ENCODE results near the gene SLC7A7. TPM values are rescaled to one million over a fixed set of nuclear protein-coding genes. Genes with fewer than 3 reads are reported as not detected.

The SLC7A7 gene
- total and polyA plus RNA-seq, 9 donors = 15.8 to 59.3 (median 28.4) TPM

GRCh38 chr14:22844221-22845102, 29.2 kb upstream of the SLC7A7 start:
- 82% methylated on average over 17 of the region's 22 CpGs for WGBS (ENCODE audit: insufficient coverage)

GRCh38 chr14:22843123-22843925, 28.1 kb upstream of the SLC7A7 start:
- Histone ChIP-seq H3K27me3 (ENCODE audit: control insufficient read depth, insufficient read depth, low read length) (no peaks in the 10 kb centered on the region), H3K9me3 (replicated peaks; ENCODE audit: control insufficient read depth, low read depth, low read length) (no peaks in the 10 kb centered on the region), H3K27ac (ENCODE audit: low read length) (no peak overlapping the region), H3K4me1 (ENCODE audit: control insufficient read depth, insufficient read depth, low read length) (peaks cover 45% of the 10 kb centered on the region), H3K4me3 (ENCODE audit: low read length) (no peak overlapping the region), H3K36me3 (ENCODE audit: control insufficient read depth, insufficient read depth, low read length) (peaks cover 68% of the 10 kb centered on the region)
- DNase-seq = no peak
- WGBS (ENCODE audit: insufficient coverage) = 86% methylated on average over 13 of the region's 21 CpGs

More at GRCh38 chr14:22844221-22845102, 29.2 kb upstream of the SLC7A7 start:
- no peaks in the 10 kb centered on the region for H3K9me3 ChIP-seq (replicated peaks; ENCODE audit: control insufficient read depth, low read depth, low read length)
- H3K36me3 ChIP-seq (ENCODE audit: control insufficient read depth, insufficient read depth, low read length) = peaks cover 62% of the 10 kb centered on the region
- peaks cover 45% of the 10 kb centered on the region for H3K4me1 ChIP-seq (ENCODE audit: control insufficient read depth, insufficient read depth, low read length)
- DNase-seq = no peak
- H3K27ac ChIP-seq (ENCODE audit: low read length) = peak overlapping the region; percentile 30
- H3K27me3 ChIP-seq (ENCODE audit: control insufficient read depth, insufficient read depth, low read length) = no peaks in the 10 kb centered on the region
- H3K4me3 ChIP-seq (ENCODE audit: low read length) = no peak overlapping the region

- no peak overlapping the region for H3K27ac ChIP-seq (ENCODE audit: low read length)
- peaks cover 39% of the 10 kb centered on the region for H3K4me1 ChIP-seq (ENCODE audit: control insufficient read depth, insufficient read depth, low read length)
- peaks cover 68% of the 10 kb centered on the region for H3K36me3 ChIP-seq (ENCODE audit: control insufficient read depth, insufficient read depth, low read length)
- no peaks in the 10 kb centered on the region for H3K27me3 ChIP-seq (ENCODE audit: control insufficient read depth, insufficient read depth, low read length)
- WGBS (ENCODE audit: insufficient coverage) = 88% methylated on average over 22 of the region's 28 CpGs
- no peak for DNase-seq
- H3K4me3 ChIP-seq (ENCODE audit: low read length) = no peak overlapping the region
- no peaks in the 10 kb centered on the region for H3K9me3 ChIP-seq (replicated peaks; ENCODE audit: control insufficient read depth, low read depth, low read length)
These were observed 27.2 kb upstream of the SLC7A7 start for GRCh38 chr14:22842211-22843122.

GRCh38 chr14:22841769-22842168, 26.5 kb upstream of the SLC7A7 start:
- Histone ChIP-seq H3K27ac (ENCODE audit: low read length) (no peak overlapping the region), H3K4me1 (ENCODE audit: control insufficient read depth, insufficient read depth, low read length) (peaks cover 34% of the 10 kb centered on the region), H3K9me3 (replicated peaks; ENCODE audit: control insufficient read depth, low read depth, low read length) (no peaks in the 10 kb centered on the region), H3K4me3 (ENCODE audit: low read length) (no peak overlapping the region), H3K27me3 (ENCODE audit: control insufficient read depth, insufficient read depth, low read length) (no peaks in the 10 kb centered on the region), H3K36me3 (ENCODE audit: control insufficient read depth, insufficient read depth, low read length) (peaks cover 66% of the 10 kb centered on the region)
- 97% methylated on average over 6 of the region's 8 CpGs for WGBS (ENCODE audit: insufficient coverage)
- DNase-seq = no peak

- peaks cover 61% of the 10 kb centered on the region for H3K36me3 ChIP-seq (ENCODE audit: control insufficient read depth, insufficient read depth, low read length)
- no peak overlapping the region for H3K27ac ChIP-seq (ENCODE audit: low read length)
- H3K9me3 ChIP-seq (replicated peaks; ENCODE audit: control insufficient read depth, low read depth, low read length) = no peaks in the 10 kb centered on the region
- no peak overlapping the region for H3K4me3 ChIP-seq (ENCODE audit: low read length)
- H3K4me1 ChIP-seq (ENCODE audit: control insufficient read depth, insufficient read depth, low read length) = peaks cover 29% of the 10 kb centered on the region
- whole genome bisulfite sequencing (ENCODE audit: insufficient coverage) = 92% methylated on average over 7 of the region's 9 CpGs
- no peaks in the 10 kb centered on the region for H3K27me3 ChIP-seq (ENCODE audit: control insufficient read depth, insufficient read depth, low read length)
- DNase-seq = no peak
These were observed 26.1 kb upstream of the SLC7A7 start for GRCh38 chr14:22841311-22841710.

GRCh38 chr14:22839159-22839779, 24.0 kb upstream of the SLC7A7 start:
- Histone ChIP-seq H3K4me1 (ENCODE audit: control insufficient read depth, insufficient read depth, low read length) (peaks cover 22% of the 10 kb centered on the region), H3K27ac (ENCODE audit: low read length) (no peak overlapping the region), H3K4me3 (ENCODE audit: low read length) (peak overlapping the region; percentile 84), H3K36me3 (ENCODE audit: control insufficient read depth, insufficient read depth, low read length) (peaks cover 49% of the 10 kb centered on the region), H3K9me3 (replicated peaks; ENCODE audit: control insufficient read depth, low read depth, low read length) (no peaks in the 10 kb centered on the region), H3K27me3 (ENCODE audit: control insufficient read depth, insufficient read depth, low read length) (no peaks in the 10 kb centered on the region)
- no peak for DNase-seq
- WGBS (ENCODE audit: insufficient coverage) = 42% methylated on average over 3 of the region's 6 CpGs

GRCh38 chr14:22838631-22839041, 23.4 kb upstream of the SLC7A7 start:
- H3K27ac ChIP-seq (ENCODE audit: low read length) = peak overlapping the region; percentile 88
- H3K9me3 ChIP-seq (replicated peaks; ENCODE audit: control insufficient read depth, low read depth, low read length) = no peaks in the 10 kb centered on the region
- peaks cover 22% of the 10 kb centered on the region for H3K4me1 ChIP-seq (ENCODE audit: control insufficient read depth, insufficient read depth, low read length)
- H3K4me3 ChIP-seq (ENCODE audit: low read length) = peak overlapping the region; percentile 84
- DNase-seq = peak; percentile 62
- H3K27me3 ChIP-seq (ENCODE audit: control insufficient read depth, insufficient read depth, low read length) = no peaks in the 10 kb centered on the region
- peaks cover 52% of the 10 kb centered on the region for H3K36me3 ChIP-seq (ENCODE audit: control insufficient read depth, insufficient read depth, low read length)
- WGBS (ENCODE audit: insufficient coverage) = no CpG with 5 or more reads among the region's 6 CpGs

GRCh38 chr14:22837750-22838538, 22.7 kb upstream of the SLC7A7 start:
- peaks cover 50% of the 10 kb centered on the region for H3K36me3 ChIP-seq (ENCODE audit: control insufficient read depth, insufficient read depth, low read length)
- no peaks in the 10 kb centered on the region for H3K9me3 ChIP-seq (replicated peaks; ENCODE audit: control insufficient read depth, low read depth, low read length)
- H3K27me3 ChIP-seq (ENCODE audit: control insufficient read depth, insufficient read depth, low read length) = no peaks in the 10 kb centered on the region
- H3K4me1 ChIP-seq (ENCODE audit: control insufficient read depth, insufficient read depth, low read length) = peaks cover 22% of the 10 kb centered on the region
- 9% methylated on average over 10 of the region's 25 CpGs for WGBS (ENCODE audit: insufficient coverage)
- peak overlapping the region; percentile 88 for H3K27ac ChIP-seq (ENCODE audit: low read length)
- peak; percentile 69 for DNase-seq
- peak overlapping the region; percentile 84 for H3K4me3 ChIP-seq (ENCODE audit: low read length)

All from muscle of leg (tissue), 11 donors.